SK-N-DZ (cell line): Measurements from ENCODE around the gene SLC1A4.
"Not testable (repeated sequence)": the region's sequence is repeated elsewhere in the genome, so short reads cannot be mapped to it uniquely, and the experiment has no call there.

Experiments used
- DNase-seq: peaks from one replicate; pipeline ENCODE4 v3.0.0-alpha.2; 2015; ENCODE audit warnings: low spot score

SLC1A4 gene

GRCh38 chr2:64992218-64992617 lies 3.0 kb downstream of the SLC1A4 start:
- no peak for DNase-seq

- DNase-seq, result no peak
Observed at GRCh38 chr2:64992990-64993389, 3.8 kb downstream of the SLC1A4 start.

- no peak for DNase-seq
Observed at GRCh38 chr2:64995041-64995440, 5.8 kb downstream of the SLC1A4 start.

GRCh38 chr2:64996871-64997307 lies 7.7 kb downstream of the SLC1A4 start:
- no peak for DNase-seq

- DNase-seq, result no peak
Observed at GRCh38 chr2:64998658-64999061, 9.5 kb downstream of the SLC1A4 start.

- DNase-seq, result no peak
Observed at GRCh38 chr2:64999754-65000153, 10.6 kb downstream of the SLC1A4 start.

- no peak for DNase-seq
Observed at GRCh38 chr2:65000644-65001043, 11.4 kb downstream of the SLC1A4 start.

GRCh38 chr2:65003037-65003436 lies 13.8 kb downstream of the SLC1A4 start:
- peak; percentile 44 for DNase-seq

GRCh38 chr2:65004232-65004631 lies 15.0 kb downstream of the SLC1A4 start:
- DNase-seq, result not testable (repeated sequence)

GRCh38 chr2:65013776-65014175 lies 24.6 kb downstream of the SLC1A4 start:
- no peak for DNase-seq

- DNase-seq, result no peak
Observed at GRCh38 chr2:65015731-65016130, 26.5 kb downstream of the SLC1A4 start.

GRCh38 chr2:65016789-65017188 lies 27.6 kb downstream of the SLC1A4 start:
- no peak for DNase-seq

GRCh38 chr2:65017335-65017734 lies 28.1 kb downstream of the SLC1A4 start:
- DNase-seq, result no peak

- no peak for DNase-seq
Observed at GRCh38 chr2:65018141-65018582, 29.0 kb downstream of the SLC1A4 start.

GRCh38 chr2:65019010-65019409 lies 29.8 kb downstream of the SLC1A4 start:
- DNase-seq, result no peak

GRCh38 chr2:65019675-65020195 lies 30.5 kb downstream of the SLC1A4 start:
- DNase-seq, result no peak

GRCh38 chr2:65020251-65020650 lies 31.1 kb downstream of the SLC1A4 start:
- DNase-seq, result not testable (repeated sequence)

GRCh38 chr2:65020943-65021528 lies 31.8 kb downstream of the SLC1A4 start:
- no peak for DNase-seq

- DNase-seq, result no peak
Observed at GRCh38 chr2:65021709-65022108, 32.5 kb downstream of the SLC1A4 start.

GRCh38 chr2:65022189-65022588 lies 33.0 kb downstream of the SLC1A4 start:
- DNase-seq, result no peak

GRCh38 chr2:65023742-65024141 lies 34.5 kb downstream of the SLC1A4 start:
- no peak for DNase-seq

- DNase-seq, result no peak
Observed at GRCh38 chr2:65024149-65024829, 35.1 kb downstream of the SLC1A4 start.

- no peak for DNase-seq
Observed at GRCh38 chr2:65025453-65026123, 36.4 kb downstream of the SLC1A4 start.
